VCaP (cell line): ENCODE measurements around the gene SALL2.

Experiments used
- H3K27ac ChIP-seq: fragments of 450-650 bp; 2 replicates; pipeline ENCODE4 v1.5.1; 2017
- TF ChIP-seq, protein P1 (sequence below): fragments of 450-650 bp; conservative IDR thresholded peaks from 2 replicates; pipeline ENCODE4 v1.5.1; 2017; ENCODE audit warnings: mild to moderate bottlenecking, moderate library complexity

The SALL2 gene

DNA sequence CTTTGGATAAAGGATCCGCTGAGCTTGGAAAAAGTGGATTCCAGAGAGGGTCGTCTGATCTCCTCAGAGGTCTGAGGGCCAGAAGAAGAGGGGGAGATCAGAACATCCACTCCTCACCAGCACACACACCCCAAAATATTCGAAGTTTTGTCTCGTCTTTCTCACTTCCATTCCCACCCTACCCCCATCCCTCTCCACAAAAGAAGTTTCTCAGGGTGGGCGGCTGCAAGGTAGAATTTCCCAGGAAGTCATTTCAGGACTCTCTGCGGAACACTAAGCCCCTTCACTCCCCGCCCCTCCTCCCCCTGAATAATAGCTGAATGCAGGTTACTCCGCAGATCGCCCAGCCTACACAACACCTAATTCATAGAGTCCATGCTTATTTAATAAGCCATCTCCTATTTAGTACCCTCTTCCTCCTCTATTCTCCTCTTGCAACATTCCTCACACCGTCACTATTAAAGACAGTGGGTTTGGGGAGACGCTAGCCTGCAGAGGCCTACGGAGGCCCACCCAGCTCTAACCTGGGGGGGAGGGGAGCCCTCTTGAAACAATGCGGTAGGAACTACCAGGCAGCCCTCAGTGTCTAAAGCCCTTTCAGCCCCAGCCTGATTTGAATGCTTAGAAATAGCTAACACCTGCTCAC, 649 bp upstream of the SALL2 start:
- peak overlapping the region; percentile 68; the same call in 1 of the 2 replicates for H3K27ac ChIP-seq
- TF ChIP-seq, protein P1, sequence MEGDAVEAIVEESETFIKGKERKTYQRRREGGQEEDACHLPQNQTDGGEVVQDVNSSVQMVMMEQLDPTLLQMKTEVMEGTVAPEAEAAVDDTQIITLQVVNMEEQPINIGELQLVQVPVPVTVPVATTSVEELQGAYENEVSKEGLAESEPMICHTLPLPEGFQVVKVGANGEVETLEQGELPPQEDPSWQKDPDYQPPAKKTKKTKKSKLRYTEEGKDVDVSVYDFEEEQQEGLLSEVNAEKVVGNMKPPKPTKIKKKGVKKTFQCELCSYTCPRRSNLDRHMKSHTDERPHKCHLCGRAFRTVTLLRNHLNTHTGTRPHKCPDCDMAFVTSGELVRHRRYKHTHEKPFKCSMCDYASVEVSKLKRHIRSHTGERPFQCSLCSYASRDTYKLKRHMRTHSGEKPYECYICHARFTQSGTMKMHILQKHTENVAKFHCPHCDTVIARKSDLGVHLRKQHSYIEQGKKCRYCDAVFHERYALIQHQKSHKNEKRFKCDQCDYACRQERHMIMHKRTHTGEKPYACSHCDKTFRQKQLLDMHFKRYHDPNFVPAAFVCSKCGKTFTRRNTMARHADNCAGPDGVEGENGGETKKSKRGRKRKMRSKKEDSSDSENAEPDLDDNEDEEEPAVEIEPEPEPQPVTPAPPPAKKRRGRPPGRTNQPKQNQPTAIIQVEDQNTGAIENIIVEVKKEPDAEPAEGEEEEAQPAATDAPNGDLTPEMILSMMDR: no peak

DNA sequence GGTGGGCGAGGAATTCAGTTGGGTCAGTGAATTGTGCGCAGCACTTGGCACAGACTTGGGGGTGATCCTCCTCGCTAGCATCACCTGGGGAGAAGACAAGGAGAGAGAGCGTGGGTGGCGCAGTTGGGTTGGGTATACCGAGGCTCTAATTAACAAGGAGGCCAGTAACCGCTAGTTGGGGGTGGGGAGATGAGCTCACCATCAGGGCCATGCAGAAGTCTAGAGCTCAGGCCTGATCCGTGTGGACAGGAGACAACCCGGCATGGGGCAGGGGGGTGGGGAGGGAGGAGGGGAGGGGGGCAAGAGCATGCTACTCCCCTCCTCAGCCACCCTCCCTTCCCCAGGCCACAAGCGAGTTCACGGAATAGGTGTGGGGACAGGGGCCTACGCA, 580 bp downstream of the SALL2 start:
- peak overlapping the region; percentile 68; the same call in 1 of the 2 replicates for H3K27ac ChIP-seq
- TF ChIP-seq, protein P1: no peak

DNA sequence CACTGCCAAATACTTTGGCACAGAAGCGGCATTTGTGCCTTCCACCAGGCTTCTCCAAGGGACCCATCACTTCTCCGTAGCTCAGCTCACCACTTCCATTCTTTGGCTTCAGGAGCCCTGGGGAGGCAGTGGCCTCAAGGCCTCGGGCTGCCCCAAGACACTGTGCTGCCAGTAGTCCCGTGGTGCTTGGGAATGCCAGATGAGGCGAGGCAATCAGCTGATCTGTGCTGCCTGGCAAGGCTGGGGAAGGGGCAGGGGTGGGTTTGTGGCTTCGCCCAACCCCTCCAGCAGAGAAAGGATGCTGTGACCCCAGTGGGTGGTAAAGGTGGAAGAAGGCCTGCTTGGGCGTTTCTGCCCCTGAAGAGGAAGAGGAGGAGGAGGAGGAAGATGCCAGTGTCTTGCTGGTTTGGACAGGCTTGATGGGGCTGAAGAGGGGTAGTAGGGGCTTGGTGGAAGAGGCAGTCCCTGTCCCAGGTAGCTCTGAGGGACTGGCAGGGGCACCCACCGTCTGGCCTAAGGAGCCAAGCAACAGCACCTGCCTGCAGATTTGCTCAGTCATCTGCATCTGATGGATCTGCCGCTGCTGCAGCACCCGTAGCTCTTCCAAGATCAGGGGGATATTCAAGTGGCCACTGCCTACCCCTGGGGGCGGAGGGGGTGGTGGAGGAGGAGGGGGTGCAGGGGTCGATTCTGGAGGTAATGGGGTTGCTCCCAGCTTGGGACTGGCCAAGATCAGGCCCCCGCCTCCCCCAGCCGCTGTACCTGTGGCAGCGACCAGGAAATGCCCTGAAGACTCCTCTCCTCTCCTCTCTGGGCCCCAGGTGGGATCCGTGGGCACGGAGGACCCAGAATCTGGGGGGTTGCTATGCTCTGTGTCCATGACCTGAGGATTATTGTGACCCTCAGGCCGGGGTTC, 1.3 kb downstream of the SALL2 start:
- peak overlapping the region; percentile 68; the same call in 1 of the 2 replicates for H3K27ac ChIP-seq
- TF ChIP-seq, protein P1: no peak

DNA sequence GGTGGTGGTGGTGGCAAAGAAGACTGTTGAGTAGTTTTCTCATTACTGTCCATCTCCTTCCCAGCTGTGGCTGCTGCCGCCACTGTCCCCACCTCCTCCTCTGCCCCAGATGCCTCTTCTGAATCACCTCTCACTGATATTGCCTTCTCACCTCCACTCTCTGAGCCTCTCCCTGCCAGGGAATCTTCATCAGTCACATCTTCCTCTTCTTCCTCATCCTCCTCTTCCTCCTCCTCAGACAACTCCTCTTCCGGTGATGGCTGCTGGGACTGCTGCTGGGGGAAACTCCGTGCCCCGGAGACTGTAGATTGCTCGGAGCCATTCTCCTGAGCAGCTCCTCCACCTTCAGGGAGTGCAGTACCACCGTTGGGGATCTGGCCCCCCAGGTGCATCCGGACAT, 2.9 kb downstream of the SALL2 start:
- TF ChIP-seq, protein P1: no peak
- no peak overlapping the region for H3K27ac ChIP-seq

DNA sequence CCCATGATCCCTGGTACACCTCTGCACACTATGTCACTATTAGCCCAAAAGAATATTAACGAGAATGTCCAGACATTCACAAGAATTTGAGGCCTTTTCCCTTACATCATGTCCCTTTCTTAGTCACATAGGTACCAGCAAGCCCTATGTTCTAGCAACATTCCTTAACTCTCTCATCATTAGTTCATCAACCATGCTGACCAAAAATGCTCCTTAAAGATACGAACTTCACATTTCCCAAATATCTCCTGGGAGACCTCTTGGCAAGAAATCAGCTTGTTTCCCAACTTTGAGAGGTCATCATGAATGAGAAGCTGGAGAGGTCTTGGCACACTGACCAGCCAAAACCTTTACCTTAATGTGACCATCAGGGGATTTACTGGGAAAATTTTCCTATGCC, 4.6 kb downstream of the SALL2 start:
- TF ChIP-seq, protein P1: no peak
- H3K27ac ChIP-seq: no peak overlapping the region

DNA sequence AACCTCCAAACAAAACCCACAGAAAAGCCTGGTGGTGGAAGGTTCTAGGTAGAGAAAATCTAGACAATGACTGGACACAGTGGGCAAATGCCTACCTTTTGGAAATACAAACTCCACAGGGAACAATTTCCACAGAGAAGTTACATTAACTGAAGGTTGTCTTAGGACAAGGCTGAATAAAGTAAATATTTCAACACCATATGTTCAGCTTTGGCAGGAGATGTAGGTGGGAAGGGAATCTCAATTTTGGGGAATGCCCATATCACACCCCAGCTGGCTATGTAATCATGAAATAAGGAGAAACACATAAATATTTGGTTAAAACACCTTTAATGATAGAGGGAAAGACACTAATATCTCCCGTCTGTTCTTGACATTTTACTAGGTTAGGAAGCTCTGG, 5.4 kb downstream of the SALL2 start:
- H3K27ac ChIP-seq: no peak overlapping the region

DNA sequence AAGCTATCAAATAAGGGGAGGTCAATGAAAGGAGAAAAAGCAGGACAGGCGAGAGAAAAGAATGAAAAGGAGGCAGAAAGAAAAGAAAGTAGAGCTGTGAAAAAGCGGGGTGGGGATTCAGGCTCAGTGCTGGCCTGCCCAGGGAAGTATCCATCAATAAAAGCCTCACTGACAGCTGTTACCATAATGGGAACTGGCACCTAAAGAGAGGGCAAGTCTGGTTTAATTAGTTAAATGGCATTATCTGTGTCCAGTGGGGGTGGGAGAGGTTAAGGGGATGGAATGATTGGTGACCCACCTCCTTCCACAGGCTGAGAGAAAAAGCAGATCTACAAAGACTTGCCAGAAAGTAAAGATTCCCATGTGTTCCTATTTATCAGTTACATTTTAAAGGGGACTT, 7.4 kb downstream of the SALL2 start:
- TF ChIP-seq, protein P1: no peak
- no peak overlapping the region for H3K27ac ChIP-seq

More for the DNA sequence above, 5.4 kb downstream of the SALL2 start:
- TF ChIP-seq, protein P1: no peak
